Measurements from ENCODE around the gene ZNRD2.

Gene ZNRD2

GRCh38 chr11:65589444-65590239 lies 19.4 kb downstream of the ZNRD2 start:
- DNase-seq: no peak

GRCh38 chr11:65590240-65590738 lies 20.0 kb downstream of the ZNRD2 start:
- DNase-seq: no peak

- no peak for DNase-seq
Measured at GRCh38 chr11:65591939-65592857, 21.9 kb downstream of the ZNRD2 start.

- no peak for DNase-seq
Measured at GRCh38 chr11:65592858-65593517, 22.7 kb downstream of the ZNRD2 start.

- DNase-seq: peak; percentile 95
Measured at GRCh38 chr11:65593518-65594414, 23.5 kb downstream of the ZNRD2 start.

GRCh38 chr11:65595131-65595530 lies 24.9 kb downstream of the ZNRD2 start:
- DNase-seq: no peak

- DNase-seq: peak; percentile 78
Measured at GRCh38 chr11:65595543-65596281, 25.4 kb downstream of the ZNRD2 start, which contains the start of gene KCNK7. Gene KCNK7 (minus strand): TSS chr11:65595800. CDS start chr11:65595772, 28 bp downstream.

GRCh38 chr11:65596520-65596919 lies 26.2 kb downstream of the ZNRD2 start:
- no peak for DNase-seq

- DNase-seq: no peak
Measured at GRCh38 chr11:65598258-65598699, 28.0 kb downstream of the ZNRD2 start.

- no peak for DNase-seq
Measured at GRCh38 chr11:65599216-65599954, 29.1 kb downstream of the ZNRD2 start.

GRCh38 chr11:65599955-65600246 lies 29.6 kb downstream of the ZNRD2 start:
- DNase-seq: no peak

- DNase-seq: no peak
Measured at GRCh38 chr11:65604258-65604657, 34.0 kb downstream of the ZNRD2 start.

GRCh38 chr11:65606876-65607613 lies 36.8 kb downstream of the ZNRD2 start:
- peak; percentile 92 for DNase-seq

- DNase-seq: no peak
Measured at GRCh38 chr11:65607614-65608426, 37.5 kb downstream of the ZNRD2 start.

GRCh38 chr11:65609229-65609628 lies 39.0 kb downstream of the ZNRD2 start:
- DNase-seq: no peak

GRCh38 chr11:65609665-65610064 lies 39.4 kb downstream of the ZNRD2 start:
- DNase-seq: no peak

GRCh38 chr11:65610404-65610803 lies 40.1 kb downstream of the ZNRD2 start:
- no peak for DNase-seq

GRCh38 chr11:65611028-65611757 lies 40.9 kb downstream of the ZNRD2 start:
- no peak for DNase-seq
